ENCODE results near the gene GLCCI1. TPM values are rescaled to one million over a fixed set of nuclear protein-coding genes. Genes with fewer than 3 reads are reported as not detected.
"Not testable (repeated sequence)": the region's sequence is repeated elsewhere in the genome, so short reads cannot be mapped to it uniquely, and the experiment has no call there.

Gene GLCCI1
- total and polyA plus RNA-seq, 2 donors, result 20.4 to 29.0 TPM

DNA sequence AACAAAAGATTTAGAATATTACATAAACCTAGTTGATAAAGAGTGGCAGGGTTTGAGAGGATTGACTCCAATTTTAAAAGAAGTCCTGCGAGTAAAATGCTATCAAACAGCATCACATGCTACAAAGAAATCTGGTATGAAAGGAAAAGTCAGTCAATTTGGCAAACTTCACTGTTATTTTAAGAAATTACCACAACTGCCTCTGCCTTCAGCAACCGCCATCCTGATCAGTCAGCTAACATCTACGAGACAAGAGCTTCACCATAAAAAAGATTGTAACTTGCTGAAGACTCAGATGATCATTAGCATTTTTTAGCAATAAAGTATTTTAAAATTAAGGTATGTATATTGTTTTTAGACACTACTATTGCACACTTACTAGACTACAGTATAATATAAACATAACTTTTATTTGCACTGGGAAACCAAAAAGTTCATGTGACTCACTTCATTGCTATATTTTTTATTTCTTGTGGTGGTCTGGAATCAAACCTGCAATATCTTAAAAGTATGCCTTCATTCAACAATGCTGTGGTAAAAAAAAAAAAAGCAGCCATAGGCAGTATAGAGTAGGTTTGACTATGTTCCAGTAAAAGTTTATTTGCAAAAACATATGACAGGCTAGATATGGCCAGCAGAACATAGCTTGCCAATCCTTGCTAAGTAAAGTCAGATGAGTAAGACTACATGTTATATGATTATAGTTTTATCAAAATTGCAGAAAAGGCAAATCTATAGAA, 74.4 kb downstream of the GLCCI1 start:
- H3K36me3 ChIP-seq (ENCODE audit: control insufficient read depth in 2 of 2, insufficient read depth in 2 of 2, low read length in 1 of 2), result peaks cover 13 to 17% of the 10 kb centered on the region in 2 donors
- H3K27ac ChIP-seq (ENCODE audit: low read depth in 1 of 2, low read length in 1 of 2), result no peak overlapping the region
- H3K27me3 ChIP-seq (ENCODE audit: control insufficient read depth in 2 of 2, insufficient read depth in 1 of 2, low read length in 1 of 2), result no peaks in the 10 kb centered on the region
- H3K4me3 ChIP-seq (ENCODE audit: low read length in 2 of 2), result no peak overlapping the region
- H3K4me1 ChIP-seq (ENCODE audit: control insufficient read depth in 2 of 2, insufficient read depth in 2 of 2, low read length in 2 of 2), result peaks cover 0 to 2% of the 10 kb centered on the region in 2 donors
- WGBS, result 96% methylated on average over 3 of the region's 3 CpGs
- DNase-seq (ENCODE audit: low read depth in 6 of 9, low spot score in 9 of 9), result no peak
- H3K9me3 ChIP-seq (ENCODE audit: control insufficient read depth in 2 of 2, insufficient read depth in 1 of 2, low read length in 1 of 2), result no peaks in the 10 kb centered on the region

DNA sequence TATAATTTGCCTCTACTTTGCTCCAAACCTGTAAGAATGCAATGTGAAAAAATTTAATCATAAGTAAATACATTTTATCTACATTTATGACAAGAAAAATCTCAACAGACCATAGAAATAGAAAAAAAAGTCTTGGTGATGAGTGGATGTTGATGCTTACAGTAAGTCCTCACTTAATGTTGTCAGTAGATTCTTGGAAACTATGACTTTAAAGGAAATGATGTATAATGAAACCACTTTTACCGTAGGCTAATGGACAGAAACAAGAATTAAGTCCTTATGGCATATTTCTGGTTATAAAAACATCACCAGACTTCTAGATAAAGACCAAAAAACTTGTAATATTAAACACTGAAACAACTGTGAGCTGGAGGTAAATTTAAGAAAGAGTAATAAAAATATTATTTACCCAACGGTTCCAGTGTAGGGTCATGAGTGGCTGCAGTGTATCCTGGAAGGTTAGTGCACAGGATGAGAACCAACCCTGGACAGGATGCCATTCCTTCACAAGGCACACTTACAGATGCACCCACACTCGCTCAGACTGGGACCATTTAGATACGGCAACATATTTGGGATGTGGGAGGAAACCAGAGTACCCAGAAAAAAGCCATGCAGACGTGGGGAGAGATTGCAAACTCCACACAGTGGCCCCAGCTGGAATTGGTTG, 76.3 kb downstream of the GLCCI1 start:
- no peak overlapping the region for H3K4me3 ChIP-seq (ENCODE audit: low read length in 2 of 2)
- peaks cover 10 to 27% of the 10 kb centered on the region in 2 donors for H3K36me3 ChIP-seq (ENCODE audit: control insufficient read depth in 2 of 2, insufficient read depth in 2 of 2, low read length in 1 of 2)
- WGBS, result 87% methylated on average over 5 of the region's 5 CpGs

DNA sequence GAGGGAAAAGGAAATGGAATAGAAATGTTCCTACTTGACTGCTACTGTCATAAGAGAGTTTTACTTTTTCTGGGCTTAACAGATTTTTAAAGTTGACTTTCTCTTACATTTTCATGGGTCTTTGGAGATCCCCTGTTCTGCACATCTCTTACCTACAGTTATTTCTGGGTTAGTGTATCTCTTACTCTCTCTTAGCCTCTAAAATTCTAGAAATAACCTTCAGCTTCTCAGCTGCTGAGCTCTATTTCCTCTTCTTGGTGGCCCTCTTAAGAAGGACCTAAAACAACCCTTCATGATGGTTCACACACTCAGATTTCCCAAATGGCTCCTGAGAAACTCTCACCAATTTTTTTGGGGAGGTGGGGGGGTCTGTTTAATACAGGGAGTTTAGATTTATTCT, 79.5 kb downstream of the GLCCI1 start:
- not testable (repeated sequence) for H3K9me3 ChIP-seq (ENCODE audit: control insufficient read depth in 2 of 2, insufficient read depth in 1 of 2, low read length in 1 of 2); H3K4me1 ChIP-seq (ENCODE audit: control insufficient read depth in 2 of 2, insufficient read depth in 2 of 2, low read length in 2 of 2); DNase-seq (ENCODE audit: low read depth in 6 of 9, low spot score in 9 of 9); H3K27me3 ChIP-seq (ENCODE audit: control insufficient read depth in 2 of 2, insufficient read depth in 1 of 2, low read length in 1 of 2); H3K27ac ChIP-seq (ENCODE audit: low read depth in 1 of 2, low read length in 1 of 2); H3K4me3 ChIP-seq (ENCODE audit: low read length in 2 of 2)
- peaks cover 10 to 28% of the 10 kb centered on the region in 2 donors for H3K36me3 ChIP-seq (ENCODE audit: control insufficient read depth in 2 of 2, insufficient read depth in 2 of 2, low read length in 1 of 2)

More for the DNA sequence above, 76.3 kb downstream of the GLCCI1 start:
- no peaks in the 10 kb centered on the region for H3K27me3 ChIP-seq (ENCODE audit: control insufficient read depth in 2 of 2, insufficient read depth in 1 of 2, low read length in 1 of 2)
- H3K4me1 ChIP-seq (ENCODE audit: control insufficient read depth in 2 of 2, insufficient read depth in 2 of 2, low read length in 2 of 2), result peaks cover 0 to 2% of the 10 kb centered on the region in 2 donors
- H3K27ac ChIP-seq (ENCODE audit: low read depth in 1 of 2, low read length in 1 of 2), result no peak overlapping the region
- no peaks in the 10 kb centered on the region for H3K9me3 ChIP-seq (ENCODE audit: control insufficient read depth in 2 of 2, insufficient read depth in 1 of 2, low read length in 1 of 2)
- no peak for DNase-seq (ENCODE audit: low read depth in 6 of 9, low spot score in 9 of 9)

DNA sequence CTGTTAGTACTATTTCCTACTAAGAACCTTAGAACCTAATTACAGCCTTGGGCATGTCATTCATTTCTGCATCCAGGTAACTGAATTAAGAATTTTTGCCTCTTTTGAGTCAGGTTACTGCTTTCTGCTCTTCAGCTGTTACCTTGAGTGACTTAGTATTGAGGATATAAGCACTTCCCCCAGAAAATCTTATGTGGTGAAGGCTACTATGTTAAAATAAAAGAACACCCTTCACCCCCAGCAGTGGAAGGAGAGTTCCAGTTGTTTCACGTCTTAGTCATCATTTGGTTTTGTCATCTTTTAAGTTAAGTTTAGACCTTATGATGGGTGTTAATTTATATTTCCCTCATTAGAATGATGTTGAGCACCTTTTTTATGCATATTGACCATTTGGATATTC, 82.8 kb downstream of the GLCCI1 start:
- no peak overlapping the region for H3K27ac ChIP-seq (ENCODE audit: low read depth in 1 of 2, low read length in 1 of 2)
- WGBS, result 96% methylated on average over 1 of the region's 1 CpG

DNA sequence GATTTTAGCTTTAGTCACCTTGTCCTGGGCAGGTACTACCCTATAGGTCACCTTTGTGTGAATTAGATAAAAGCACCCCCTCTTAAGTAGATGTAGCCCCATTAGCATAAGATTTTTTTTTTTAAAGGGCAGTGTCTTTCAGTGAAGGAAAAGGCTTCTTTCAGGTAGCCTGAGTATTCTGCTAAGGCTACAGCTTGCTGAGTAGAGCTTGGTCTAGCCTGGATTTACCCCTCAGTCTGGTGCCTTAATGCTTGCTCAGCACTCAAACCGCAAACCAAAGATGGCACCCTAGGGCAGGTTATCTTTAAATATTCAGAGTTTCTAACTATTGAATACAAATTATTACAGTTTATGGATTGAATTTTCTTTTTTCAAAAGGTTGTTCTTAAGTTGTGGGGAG, 83.4 kb downstream of the GLCCI1 start:
- WGBS, result 100% methylated on average over 1 of the region's 1 CpG

More for the DNA sequence above, 82.8 kb downstream of the GLCCI1 start:
- Histone ChIP-seq H3K9me3 (ENCODE audit: control insufficient read depth in 2 of 2, insufficient read depth in 1 of 2, low read length in 1 of 2) (no peaks in the 10 kb centered on the region), H3K4me1 (ENCODE audit: control insufficient read depth in 2 of 2, insufficient read depth in 2 of 2, low read length in 2 of 2) (no peaks in the 10 kb centered on the region), H3K36me3 (ENCODE audit: control insufficient read depth in 2 of 2, insufficient read depth in 2 of 2, low read length in 1 of 2) (peaks cover 9 to 29% of the 10 kb centered on the region in 2 donors), H3K4me3 (ENCODE audit: low read length in 2 of 2) (no peak overlapping the region), H3K27me3 (ENCODE audit: control insufficient read depth in 2 of 2, insufficient read depth in 1 of 2, low read length in 1 of 2) (no peaks in the 10 kb centered on the region)
- DNase-seq (ENCODE audit: low read depth in 6 of 9, low spot score in 9 of 9), result no peak

DNA sequence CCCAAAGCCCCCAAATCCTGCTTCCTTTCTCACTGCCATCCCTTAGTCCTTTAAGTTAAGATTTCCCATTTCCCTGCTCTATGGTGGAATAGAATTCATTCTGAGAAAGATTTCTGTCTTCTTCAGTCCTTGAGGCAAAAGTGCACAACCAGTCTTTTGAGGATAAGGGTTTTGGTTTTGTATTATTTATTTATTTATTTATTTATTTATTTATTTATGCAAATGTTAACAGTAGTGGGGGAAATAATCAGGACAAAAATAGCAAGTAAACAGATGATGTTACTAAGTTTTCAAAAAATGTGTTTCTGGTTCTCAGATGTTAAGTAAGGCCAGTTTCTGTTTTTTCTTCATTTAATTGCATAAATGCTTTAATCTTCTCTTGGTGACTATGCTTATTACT, 84.2 kb downstream of the GLCCI1 start:
- no peak overlapping the region for H3K27ac ChIP-seq (ENCODE audit: low read depth in 1 of 2, low read length in 1 of 2)
- no peaks in the 10 kb centered on the region for H3K9me3 ChIP-seq (ENCODE audit: control insufficient read depth in 2 of 2, insufficient read depth in 1 of 2, low read length in 1 of 2)
- no peaks in the 10 kb centered on the region for H3K4me1 ChIP-seq (ENCODE audit: control insufficient read depth in 2 of 2, insufficient read depth in 2 of 2, low read length in 2 of 2)
- DNase-seq (ENCODE audit: low read depth in 6 of 9, low spot score in 9 of 9), result no peak
- H3K4me3 ChIP-seq (ENCODE audit: low read length in 2 of 2), result no peak overlapping the region
- H3K36me3 ChIP-seq (ENCODE audit: control insufficient read depth in 2 of 2, insufficient read depth in 2 of 2, low read length in 1 of 2), result peaks cover 9 to 39% of the 10 kb centered on the region in 2 donors
- H3K27me3 ChIP-seq (ENCODE audit: control insufficient read depth in 2 of 2, insufficient read depth in 1 of 2, low read length in 1 of 2), result no peaks in the 10 kb centered on the region

More for the DNA sequence above, 83.4 kb downstream of the GLCCI1 start:
- Histone ChIP-seq H3K36me3 (ENCODE audit: control insufficient read depth in 2 of 2, insufficient read depth in 2 of 2, low read length in 1 of 2) (peaks cover 9 to 32% of the 10 kb centered on the region in 2 donors), H3K4me3 (ENCODE audit: low read length in 2 of 2) (no peak overlapping the region), H3K27me3 (ENCODE audit: control insufficient read depth in 2 of 2, insufficient read depth in 1 of 2, low read length in 1 of 2) (no peaks in the 10 kb centered on the region), H3K27ac (ENCODE audit: low read depth in 1 of 2, low read length in 1 of 2) (no peak overlapping the region), H3K9me3 (ENCODE audit: control insufficient read depth in 2 of 2, insufficient read depth in 1 of 2, low read length in 1 of 2) (no peaks in the 10 kb centered on the region), H3K4me1 (ENCODE audit: control insufficient read depth in 2 of 2, insufficient read depth in 2 of 2, low read length in 2 of 2) (no peaks in the 10 kb centered on the region)
- DNase-seq (ENCODE audit: low read depth in 6 of 9, low spot score in 9 of 9), result no peak

DNA sequence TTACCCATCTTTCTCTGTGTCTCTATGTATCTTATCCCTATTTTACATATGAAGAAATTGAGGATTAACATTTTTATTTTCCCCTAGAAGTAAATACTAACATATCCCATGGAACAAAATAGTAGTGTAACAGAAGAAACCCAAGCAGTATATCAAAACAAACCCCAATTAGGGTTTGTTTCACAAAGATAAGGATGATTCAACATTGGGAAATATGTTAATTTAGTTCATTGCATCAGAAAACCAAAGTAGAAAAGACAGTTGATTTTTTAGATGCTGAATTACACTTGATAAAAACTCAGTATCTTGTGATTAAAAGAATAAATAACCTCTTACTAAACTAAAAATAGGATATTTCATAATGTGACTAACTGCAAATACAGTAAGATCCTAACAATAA, 87.8 kb downstream of the GLCCI1 start:
- H3K9me3 ChIP-seq (ENCODE audit: control insufficient read depth in 2 of 2, insufficient read depth in 1 of 2, low read length in 1 of 2), result no peaks in the 10 kb centered on the region
- H3K27me3 ChIP-seq (ENCODE audit: control insufficient read depth in 2 of 2, insufficient read depth in 1 of 2, low read length in 1 of 2), result no peaks in the 10 kb centered on the region
- no peak for DNase-seq (ENCODE audit: low read depth in 6 of 9, low spot score in 9 of 9)
- no peak overlapping the region for H3K27ac ChIP-seq (ENCODE audit: low read depth in 1 of 2, low read length in 1 of 2)
- no peak overlapping the region for H3K4me3 ChIP-seq (ENCODE audit: low read length in 2 of 2)
- H3K36me3 ChIP-seq (ENCODE audit: control insufficient read depth in 2 of 2, insufficient read depth in 2 of 2, low read length in 1 of 2), result peaks cover 9 to 43% of the 10 kb centered on the region in 2 donors
- no peaks in the 10 kb centered on the region for H3K4me1 ChIP-seq (ENCODE audit: control insufficient read depth in 2 of 2, insufficient read depth in 2 of 2, low read length in 2 of 2)

DNA sequence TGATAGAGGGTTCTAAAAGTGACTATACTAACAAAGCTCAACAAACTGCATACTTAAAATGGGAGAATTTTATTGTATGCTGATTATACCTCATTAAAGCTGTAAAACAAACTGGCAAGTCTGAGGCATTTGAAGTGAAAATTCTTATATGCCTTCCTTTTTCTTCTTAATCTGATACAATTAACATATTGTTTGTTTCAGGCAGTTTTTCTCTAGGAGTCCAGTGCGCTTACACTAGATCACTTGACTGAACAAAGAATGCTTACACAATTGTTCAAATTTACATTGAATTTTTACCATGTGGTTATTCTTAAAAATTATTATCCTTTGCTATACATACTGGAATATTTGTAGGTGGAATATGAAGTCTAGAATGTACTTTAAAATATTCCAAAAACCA, 89.0 kb downstream of the GLCCI1 start:
- Histone ChIP-seq H3K4me3 (ENCODE audit: low read length in 2 of 2) (no peak overlapping the region), H3K36me3 (ENCODE audit: control insufficient read depth in 2 of 2, insufficient read depth in 2 of 2, low read length in 1 of 2) (peaks cover 9 to 41% of the 10 kb centered on the region in 2 donors), H3K9me3 (ENCODE audit: control insufficient read depth in 2 of 2, insufficient read depth in 1 of 2, low read length in 1 of 2) (no peaks in the 10 kb centered on the region), H3K4me1 (ENCODE audit: control insufficient read depth in 2 of 2, insufficient read depth in 2 of 2, low read length in 2 of 2) (no peaks in the 10 kb centered on the region), H3K27me3 (ENCODE audit: control insufficient read depth in 2 of 2, insufficient read depth in 1 of 2, low read length in 1 of 2) (no peaks in the 10 kb centered on the region), H3K27ac (ENCODE audit: low read depth in 1 of 2, low read length in 1 of 2) (no peak overlapping the region)
- DNase-seq (ENCODE audit: low read depth in 6 of 9, low spot score in 9 of 9), result no peak
- 97% methylated on average over 1 of the region's 1 CpG for WGBS

DNA sequence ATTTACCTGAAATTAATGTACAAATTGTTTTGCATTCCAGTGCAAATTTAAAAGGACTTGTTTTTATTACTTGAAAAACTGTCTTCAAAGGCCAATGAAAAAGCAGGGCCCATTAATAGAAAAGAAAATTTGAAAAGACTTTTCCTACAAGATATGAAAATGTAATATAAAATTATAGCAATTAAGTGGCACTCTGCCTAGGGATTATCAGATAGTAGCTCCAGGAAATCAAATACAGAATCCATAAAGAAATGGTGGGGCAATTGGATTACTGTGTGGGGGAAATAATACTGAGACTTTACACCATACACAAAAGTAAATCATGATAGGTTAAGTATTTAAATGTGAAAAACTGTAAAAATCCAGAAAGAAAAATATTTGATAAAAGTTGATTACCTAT, 89.7 kb downstream of the GLCCI1 start:
- Histone ChIP-seq H3K27me3 (ENCODE audit: control insufficient read depth in 2 of 2, insufficient read depth in 1 of 2, low read length in 1 of 2) (no peaks in the 10 kb centered on the region), H3K36me3 (ENCODE audit: control insufficient read depth in 2 of 2, insufficient read depth in 2 of 2, low read length in 1 of 2) (peaks cover 17 to 46% of the 10 kb centered on the region in 2 donors), H3K27ac (ENCODE audit: low read depth in 1 of 2, low read length in 1 of 2) (no peak overlapping the region), H3K4me1 (ENCODE audit: control insufficient read depth in 2 of 2, insufficient read depth in 2 of 2, low read length in 2 of 2) (no peaks in the 10 kb centered on the region), H3K4me3 (ENCODE audit: low read length in 2 of 2) (no peak overlapping the region), H3K9me3 (ENCODE audit: control insufficient read depth in 2 of 2, insufficient read depth in 1 of 2, low read length in 1 of 2) (peaks cover 0 to 4% of the 10 kb centered on the region in 2 donors)
- no peak for DNase-seq (ENCODE audit: low read depth in 6 of 9, low spot score in 9 of 9)

Measured in thymus (tissue), 11 donors.